Bladder microvascular endothelial cell (primary cell): ENCODE results near the gene GGA2. TPM values are rescaled to one million over a fixed set of nuclear protein-coding genes. Genes with fewer than 3 reads are reported as not detected.

Source experiments
- total RNA-seq: library from RNA; depleted of rRNA; stranded (reverse); fragments of >200 nt; gene quantifications from 2 replicates; pipeline ENCODE4 v1.2.3, GENCODE V29; 2014

Gene GGA2
- 26.7 and 37.1 TPM in 2 replicates for total RNA-seq

GRCh38 chr16:23510164-23510914 lies at the start of gene GGA2:
GGA2 (minus strand) TSS chr16:23510494; CDS start chr16:23510411, 83 bp downstream.

DNA sequence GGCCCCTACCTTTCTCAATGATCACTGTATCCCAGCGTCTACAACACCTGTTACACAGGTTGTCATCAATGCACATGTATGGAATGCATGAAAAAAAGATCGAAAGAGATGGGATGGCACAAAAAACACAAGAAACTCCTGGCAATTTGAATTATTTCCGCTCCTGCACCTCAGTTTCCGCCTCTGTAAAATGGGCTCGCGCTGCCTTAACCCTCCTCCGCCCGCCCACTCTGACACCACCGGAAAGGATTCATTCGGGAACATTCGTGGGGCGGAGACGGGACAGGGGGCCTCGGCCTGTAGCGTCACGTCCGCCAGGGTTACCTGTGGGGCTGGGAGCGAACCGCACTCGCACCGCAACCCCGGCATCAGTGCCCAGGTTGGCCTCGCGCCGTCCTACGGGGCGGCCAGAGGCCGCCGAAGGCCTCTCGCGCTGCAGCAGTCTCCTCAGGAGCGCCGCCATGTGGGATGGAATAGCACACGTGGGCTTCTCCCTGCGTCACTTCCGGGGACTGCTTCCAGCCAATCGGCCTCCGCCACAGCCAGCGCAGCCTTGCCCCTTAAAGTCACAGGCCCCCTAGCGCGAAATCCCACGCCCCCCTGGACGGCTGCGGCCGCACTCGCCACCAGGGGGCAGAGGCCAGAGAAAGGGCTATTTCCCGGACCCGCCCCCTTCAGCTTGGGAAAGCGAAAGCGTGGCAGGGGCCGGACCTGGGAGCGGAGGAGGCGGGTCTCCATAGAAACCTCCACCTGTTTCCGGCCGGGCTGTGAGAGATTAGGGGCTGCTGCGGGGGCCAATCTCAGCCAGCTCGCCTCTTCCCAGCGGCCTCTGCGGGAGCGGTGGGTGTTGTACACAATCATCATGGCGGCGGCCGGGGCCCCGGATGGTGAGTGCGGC lies 46.8 kb upstream of the GGA2 start, which contains the start of the genes EARS2 and UBFD1:
EARS2 (minus strand) TSS at position 470 of the 898 bp plus-strand sequence; CDS start at position 463, 7 bp downstream.
UBFD1 (plus strand) TSS at position 847 of the 898 bp plus-strand sequence; CDS start at position 863, 16 bp downstream.

GRCh38 chr16:23452572-23453337 lies 57.5 kb downstream of the GGA2 start, which contains the start of gene COG7:
COG7 (minus strand) TSS chr16:23453189; CDS start chr16:23452994, 195 bp downstream.

Other genes starting within 250 kb of the GGA2 start
- 0.32 and 4.0 TPM in 2 replicates for gene SCNN1B, start 208.2 kb downstream of the GGA2 start, total RNA-seq
- gene COG7, start 57.3 kb downstream of the GGA2 start, total RNA-seq = 6.5 and 17.8 TPM in 2 replicates
- gene EARS2, start 46.9 kb upstream of the GGA2 start, total RNA-seq = 10.0 and 36.1 TPM in 2 replicates
- 35.3 and 54.8 TPM in 2 replicates for gene UBFD1, start 47.2 kb upstream of the GGA2 start, total RNA-seq
- 85.3 and 96.3 TPM in 2 replicates for gene NDUFAB1, start 85.8 kb upstream of the GGA2 start, total RNA-seq
- gene PALB2, start 130.8 kb upstream of the GGA2 start, total RNA-seq = 4.7 and 9.2 TPM in 2 replicates
- 29.1 and 75.8 TPM in 2 replicates for gene DCTN5, start 131.0 kb upstream of the GGA2 start, total RNA-seq
- 13.8 and 21.9 TPM in 2 replicates for gene PLK1, start 168.4 kb upstream of the GGA2 start, total RNA-seq
- not detected in 2 replicates for gene ERN2, start 202.7 kb upstream of the GGA2 start, total RNA-seq
- gene CHP2, start 244.5 kb upstream of the GGA2 start, total RNA-seq = not detected in 2 replicates